Peyer's patch (tissue), 4 donors: ENCODE data around the gene CDK18. TPM values are rescaled to one million over a fixed set of nuclear protein-coding genes. Genes with fewer than 3 reads are reported as not detected.
A peak's percentile ranks its signal among the peaks of the same experiment; 100 is the strongest.

Source experiments
- DNase-seq, 3 donors: peaks; one replicate each; pipeline ENCODE4 v3.0.0-alpha.2; 2017 to 2019
- H3K27ac ChIP-seq, 4 donors: fragments of 200-600 bp; sonication (generic); one replicate each; pipeline ENCODE4 v1.5.1; 2016 to 2019
- H3K27me3 ChIP-seq, 2 donors: fragments of 200-600 bp; sonication (generic); one replicate each; pipeline ENCODE4 v1.5.1; 2019
- H3K36me3 ChIP-seq, 3 donors: fragments of 200-600 bp; sonication (generic); one replicate each; pipeline ENCODE4 v1.5.1; 2016 to 2019
- H3K4me1 ChIP-seq, 4 donors: fragments of 200-600 bp; sonication (generic); one replicate each; pipeline ENCODE4 v1.5.1; 2016 to 2019
- H3K4me3 ChIP-seq, 4 donors: fragments of 200-600 bp; sonication (generic); 1 replicate in 3 of 4; 2 replicates in 1 of 4; pipeline ENCODE4 v1.5.1; 2016 to 2019; ENCODE audit warnings: mild to moderate bottlenecking in 1 of 4
- H3K9me3 ChIP-seq, 4 donors: fragments of 200-600 bp; sonication (generic); one replicate each; pipeline ENCODE4 v1.5.1; 2016 to 2019; ENCODE audit warnings: mild to moderate bottlenecking in 1 of 4
- CTCF ChIP-seq, 6 experiments: fragments of 450-650 bp in 4 of 6; fragments of 200-600 bp in 2 of 6; sonication (generic) in 1 of 6; IDR thresholded peaks; one replicate each; pipeline ENCODE4 v1.5.1; 2017 to 2019; ENCODE audit warnings: antibody characterized with exemption in 6 of 6, mild to moderate bottlenecking in 3 of 6, moderate library complexity in 1 of 6
- POLR2A ChIP-seq, 2 donors: fragments of 450-650 bp; IDR thresholded peaks; one replicate each; pipeline ENCODE4 v1.5.1; 2017; ENCODE audit warnings: antibody characterized with exemption in 2 of 2, mild to moderate bottlenecking in 2 of 2, moderate library complexity in 2 of 2
- total RNA-seq, 4 donors: library from RNA; depleted of rRNA; stranded (reverse); fragments of >200 nt; gene quantifications; one replicate each; pipeline ENCODE4 v1.1.0, GENCODE V29; 2016

The CDK18 gene
- total RNA-seq, 4 donors from 2014 or later, result 47.0 to 126 (median 80.7) TPM

DNA sequence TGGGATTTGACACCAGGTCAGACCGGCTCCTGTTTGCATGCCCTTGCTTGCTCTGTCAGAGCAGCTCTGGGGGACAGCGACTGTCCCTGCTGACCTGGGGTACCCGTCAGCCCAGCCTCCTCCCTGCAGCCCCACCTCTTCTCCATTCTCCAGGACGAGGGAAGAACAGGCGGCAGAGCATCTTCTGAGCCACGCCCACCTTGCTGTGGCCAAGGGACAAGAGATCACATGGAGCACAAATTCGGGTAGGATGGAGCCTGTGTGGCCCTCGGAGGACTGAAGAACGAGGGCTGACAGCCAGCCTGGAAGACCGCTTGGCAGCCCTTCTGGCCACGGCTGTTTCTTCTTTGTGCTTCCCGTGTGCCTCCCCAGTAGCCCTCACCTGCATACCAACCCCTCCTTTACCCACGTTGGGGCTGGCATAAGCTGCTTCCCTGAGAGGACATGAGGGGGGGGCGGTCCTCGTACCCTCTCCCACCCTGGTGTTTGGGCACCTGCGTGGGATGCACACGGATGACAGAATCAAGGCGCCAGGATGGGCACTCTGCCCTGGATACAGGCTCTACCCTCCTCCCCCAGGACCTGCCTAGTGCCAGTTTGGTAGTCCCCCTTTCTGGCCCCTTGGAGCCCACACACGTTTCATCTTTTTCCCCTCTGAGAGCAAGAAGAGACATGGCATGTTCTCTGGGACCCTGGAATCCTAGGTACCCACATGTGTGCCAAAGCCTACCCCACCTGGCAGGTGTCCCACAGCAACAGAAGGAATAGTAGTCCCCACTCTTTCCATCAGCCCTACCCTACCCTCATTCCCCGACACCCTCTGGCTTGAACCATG is 26.9 kb downstream of the CDK18 start:
- H3K36me3 ChIP-seq, result peaks cover 0 to 30% (median 0%) of the 10 kb centered on the region in 3 donors
- TF ChIP-seq CTCF (IDR thresholded peaks at IDR 0.05) (no peak), POLR2A (IDR thresholded peaks at IDR 0.05) (no peak)
- H3K9me3 ChIP-seq, result no peaks in the 10 kb centered on the region
- peaks cover 0 to 4% (median 0%) of the 10 kb centered on the region in 4 donors for H3K4me1 ChIP-seq
- no peaks in the 10 kb centered on the region for H3K27me3 ChIP-seq
- no peak overlapping the region for H3K4me3 ChIP-seq
- DNase-seq, result no peak
- no peak overlapping the region for H3K27ac ChIP-seq

DNA sequence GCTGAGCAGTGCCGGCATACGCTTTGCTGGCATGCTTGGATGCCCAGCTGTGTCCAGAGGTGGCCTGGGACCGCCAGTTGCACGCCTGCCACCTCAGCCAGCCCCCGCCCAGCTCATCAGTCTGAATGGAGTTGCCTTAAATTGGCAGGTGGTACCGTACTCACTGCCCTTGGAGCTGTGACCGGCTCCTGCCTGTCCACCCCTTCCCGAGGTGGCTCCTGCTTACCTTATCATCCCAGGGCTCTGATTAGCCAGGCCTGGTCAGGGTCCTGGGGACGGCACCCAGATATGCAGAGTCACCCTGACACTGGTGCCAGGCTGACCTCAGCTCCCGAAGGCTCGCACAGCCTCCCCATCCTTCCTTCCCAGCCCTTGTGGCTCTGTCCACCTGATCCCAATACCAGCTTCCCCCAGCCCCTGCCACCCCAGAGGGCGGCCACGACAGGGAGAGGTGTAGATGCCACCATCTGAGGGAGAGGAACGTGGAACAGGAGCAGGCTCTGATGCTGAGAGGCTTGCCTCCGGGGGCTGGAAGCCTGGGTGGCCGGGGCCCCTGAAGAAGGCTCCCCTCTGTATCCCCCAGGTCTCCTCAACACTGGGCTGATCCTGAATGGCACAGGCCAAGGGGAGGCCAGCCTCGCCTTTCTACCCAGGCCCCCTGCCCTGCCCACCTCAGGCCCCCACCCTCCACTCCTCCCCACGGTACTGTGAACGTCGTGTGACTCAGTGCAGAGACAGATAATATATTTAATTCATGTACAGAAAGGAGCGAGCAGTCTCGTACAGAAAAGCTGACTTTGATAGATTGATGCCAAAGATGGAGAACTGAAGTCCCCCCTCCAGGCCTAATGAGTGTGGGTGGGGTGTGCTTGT is 27.8 kb downstream of the CDK18 start:
- no peak for DNase-seq
- no peak for TF ChIP-seq POLR2A (IDR thresholded peaks at IDR 0.05)
- TF ChIP-seq CTCF (IDR thresholded peaks at IDR 0.05), result no peak
- no peaks in the 10 kb centered on the region for H3K27me3 ChIP-seq
- no peak overlapping the region for H3K4me3 ChIP-seq
- H3K36me3 ChIP-seq, result peaks cover 0 to 29% (median 0%) of the 10 kb centered on the region in 3 donors
- peaks cover 0 to 4% (median 0%) of the 10 kb centered on the region in 4 donors for H3K4me1 ChIP-seq
- no peak overlapping the region for H3K27ac ChIP-seq
- no peaks in the 10 kb centered on the region for H3K9me3 ChIP-seq

DNA sequence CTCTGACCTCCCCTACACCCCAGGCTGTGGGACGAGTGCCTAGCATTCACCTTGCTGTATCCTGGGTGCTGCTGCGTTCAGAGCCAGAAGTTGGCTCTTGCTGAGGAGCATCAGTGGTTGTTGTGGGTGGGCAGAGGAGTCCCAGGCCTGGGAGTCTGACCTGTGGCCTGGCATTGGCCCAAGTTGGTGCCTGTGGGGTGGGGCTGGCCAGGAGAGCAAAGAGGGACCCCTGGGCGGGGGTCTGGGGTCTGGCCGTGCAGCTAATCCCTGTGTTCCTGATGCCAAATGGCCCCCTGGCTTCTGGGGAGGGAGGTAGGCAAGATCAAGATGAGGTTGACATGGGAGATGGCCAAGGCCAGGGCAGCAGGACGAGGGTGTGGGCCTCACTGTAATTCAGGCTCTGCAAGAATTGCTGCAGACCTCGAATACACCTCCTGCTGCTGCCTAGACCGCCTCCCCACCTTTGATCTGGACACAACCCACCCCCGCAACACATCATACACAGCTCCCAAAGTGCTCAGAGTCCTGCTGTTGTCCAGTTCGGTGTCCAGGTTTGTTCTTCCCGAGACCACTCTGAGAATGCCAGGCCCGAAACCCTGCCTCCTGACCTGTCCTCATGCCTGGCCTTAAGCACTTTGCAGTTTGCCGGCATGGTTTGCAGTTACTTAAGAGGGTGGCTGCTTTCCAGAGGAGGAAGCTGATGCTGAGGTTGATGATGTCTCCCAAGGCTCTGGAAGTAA is 28.7 kb downstream of the CDK18 start:
- no peaks in the 10 kb centered on the region for H3K27me3 ChIP-seq
- TF ChIP-seq CTCF (IDR thresholded peaks at IDR 0.05) (no peak), POLR2A (IDR thresholded peaks at IDR 0.05) (no peak)
- peak in 1 of 3 donors; percentile 46 for DNase-seq
- H3K4me1 ChIP-seq, result peaks cover 0 to 4% (median 0%) of the 10 kb centered on the region in 4 donors
- H3K9me3 ChIP-seq, result no peaks in the 10 kb centered on the region
- no peak overlapping the region for H3K27ac ChIP-seq
- H3K36me3 ChIP-seq, result peaks cover 0 to 29% (median 0%) of the 10 kb centered on the region in 3 donors
- H3K4me3 ChIP-seq, result no peak overlapping the region

DNA sequence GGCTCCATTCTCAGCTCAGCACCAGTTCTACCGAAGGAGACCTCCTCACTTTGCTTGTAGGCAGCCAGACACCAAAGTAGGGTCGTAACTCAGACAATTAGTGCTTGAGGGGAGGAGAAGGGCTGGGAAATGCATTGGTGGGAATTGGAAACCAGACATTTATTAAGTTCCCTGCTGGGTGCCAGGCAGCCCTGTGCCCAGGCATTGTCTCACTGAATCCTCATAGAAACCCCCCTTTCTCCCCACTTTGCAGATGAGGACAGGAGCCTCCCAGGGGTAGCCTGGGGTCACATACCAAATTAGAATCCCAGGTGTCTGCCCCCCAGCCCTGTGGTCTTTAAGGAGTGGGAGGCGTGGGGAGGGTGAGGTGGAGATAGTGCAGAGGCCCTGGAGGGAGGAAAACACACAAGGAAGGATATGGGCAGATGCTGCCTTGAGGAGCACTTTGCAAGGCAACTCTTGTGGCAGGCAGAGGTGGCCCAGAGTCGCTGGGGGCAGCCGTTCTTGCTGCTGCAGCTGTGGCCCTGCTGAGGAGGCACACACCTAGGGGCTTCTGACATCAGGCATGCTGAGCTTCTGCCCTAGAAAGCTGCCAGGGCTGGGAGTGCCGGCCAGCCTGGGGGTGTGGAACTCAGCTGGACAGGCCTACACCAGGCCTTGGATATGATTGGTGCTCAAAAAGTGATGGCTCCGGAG is 29.4 kb downstream of the CDK18 start:
- Histone ChIP-seq H3K27me3 (no peaks in the 10 kb centered on the region), H3K4me3 (no peak overlapping the region), H3K27ac (no peak overlapping the region), H3K36me3 (peaks cover 0 to 29% (median 0%) of the 10 kb centered on the region in 3 donors), H3K9me3 (no peaks in the 10 kb centered on the region), H3K4me1 (peaks cover 0 to under 1% (median 0%) of the 10 kb centered on the region in 4 donors)
- DNase-seq, result peak in 1 of 3 donors; percentile 41
- no peak for TF ChIP-seq POLR2A (IDR thresholded peaks at IDR 0.05)

DNA sequence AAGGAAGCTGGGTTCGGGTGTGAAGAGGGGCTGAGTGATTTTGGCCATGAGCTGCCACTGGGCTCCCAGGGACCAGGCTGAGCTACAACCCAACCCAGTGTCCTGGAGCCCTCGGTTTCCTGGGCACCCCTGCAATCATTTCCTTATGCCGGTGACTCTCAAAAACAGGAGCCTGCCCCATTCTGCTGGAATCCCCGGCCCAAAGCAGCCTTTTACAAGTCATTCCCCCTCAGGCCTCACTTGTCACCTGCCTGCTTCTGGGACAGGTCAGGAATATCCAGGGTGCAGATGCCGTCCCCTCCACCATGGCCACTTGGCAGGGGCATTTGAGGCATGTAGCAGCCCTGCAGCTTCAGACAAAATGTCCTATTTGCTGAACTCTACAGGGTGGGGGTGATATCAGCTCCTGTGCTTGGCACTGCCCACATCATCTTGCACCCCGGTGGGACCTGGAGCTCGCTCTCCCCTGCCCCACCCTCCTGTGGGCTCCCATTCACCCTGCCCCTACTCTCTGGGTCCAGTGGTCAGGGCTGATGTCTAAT is 30.0 kb downstream of the CDK18 start:
- Histone ChIP-seq H3K4me3 (no peak overlapping the region), H3K27ac (no peak overlapping the region), H3K4me1 (no peaks in the 10 kb centered on the region), H3K9me3 (no peaks in the 10 kb centered on the region), H3K36me3 (peaks cover 0 to 27% (median 0%) of the 10 kb centered on the region in 3 donors), H3K27me3 (no peaks in the 10 kb centered on the region)
- DNase-seq, result peak in 1 of 3 donors; percentile 40
- TF ChIP-seq POLR2A (IDR thresholded peaks at IDR 0.05), result no peak
- TF ChIP-seq CTCF (IDR thresholded peaks at IDR 0.05), result no peak
